HEK293 (cell line): ENCODE measurements around the gene RNF32.
"Not testable (repeated sequence)": the region's sequence is repeated elsewhere in the genome, so short reads cannot be mapped to it uniquely, and the experiment has no call there.

ENCODE experiments used
- CTCF ChIP-seq: fragments of 450-650 bp; formaldehyde crosslinking; IDR thresholded peaks from 2 replicates; pipeline ENCODE4 v1.5.1; 2016; ENCODE audit warnings: missing biosample characterization, missing genetic modification characterization
- YY2 ChIP-seq: fragments of 450-650 bp; formaldehyde crosslinking; IDR thresholded peaks from 2 replicates; pipeline ENCODE4 v1.5.1; 2016; ENCODE audit warnings: missing biosample characterization, missing genetic modification characterization

GRCh38 chr7:156647330-156647729, 6.8 kb downstream of the RNF32 start:
- TF ChIP-seq YY2, CTCF (tag by site-specific recombination): not testable (repeated sequence)
